HepG2 (cell line): ENCODE data around the gene NEK7. TPM values are rescaled to one million over a fixed set of nuclear protein-coding genes. Genes with fewer than 3 reads are reported as not detected.

Source experiments
- ARNT2 ChIP-seq: sonication (generic); formaldehyde crosslinking; IDR thresholded peaks from 2 replicates; pipeline ENCODE4 v1.8.0; 2022; ENCODE audit warnings: mild to moderate bottlenecking, low read depth, missing genetic modification reagents, moderate library complexity
- CHD4 ChIP-seq: fragments of 200-600 bp; sonication (generic); IDR thresholded peaks from 2 replicates; pipeline ENCODE4 v1.7.0; 2017; ENCODE audit warnings: mild to moderate bottlenecking, low read length, borderline replicate concordance
- FOXA1 ChIP-seq, 2 experiments: fragments of 450-650 bp in 1 of 2; sonication (generic) in 1 of 2; formaldehyde crosslinking in 1 of 2; IDR thresholded peaks; 2 replicates each; pipeline versions ENCODE4 v1.4.0 to v1.6.1; 2016 to 2020; ENCODE audit warnings: missing genetic modification reagents in 1 of 2
- GATAD2A ChIP-seq: IDR thresholded peaks from 2 replicates; pipeline ENCODE4 v1.6.1; 2016
- GRHL1 ChIP-seq: sonication (generic); formaldehyde crosslinking; conservative IDR thresholded peaks from 2 replicates; pipeline ENCODE4 v1.8.0; 2022; ENCODE audit warnings: missing genetic modification reagents
- HMG20B ChIP-seq: conservative IDR thresholded peaks from 2 replicates; pipeline ENCODE4 v1.6.1; 2016; ENCODE audit warnings: missing genetic modification reagents, missing compliant biosample characterization
- HNF1B ChIP-seq: sonication (generic); formaldehyde crosslinking; IDR thresholded peaks from 2 replicates; pipeline ENCODE4 v1.5.1; 2020; ENCODE audit warnings: mild to moderate bottlenecking, moderate library complexity, missing genetic modification reagents
- NFE2L2 ChIP-seq: fragments of 150-350 bp; IDR thresholded peaks from 2 replicates; pipeline ENCODE4 v1.6.1; 2014; ENCODE audit warnings: low read length
- PCBP2 ChIP-seq: fragments of 200-400 bp; formaldehyde crosslinking; optimal IDR thresholded peaks from 2 replicates; pipeline ENCODE3; 2018; ENCODE audit warnings: low read length, low read depth; ENCODE audit not compliant: poor library complexity, severe bottlenecking
- PTBP1 ChIP-seq: fragments of 200-400 bp; formaldehyde crosslinking; IDR thresholded peaks from 2 replicates; pipeline ENCODE4 v1.6.1; 2018; ENCODE audit warnings: low read length, low read depth; ENCODE audit not compliant: poor library complexity, severe bottlenecking
- REL ChIP-seq: sonication (generic); formaldehyde crosslinking; conservative IDR thresholded peaks from 2 replicates; pipeline ENCODE4 v1.8.0; 2022; ENCODE audit warnings: mild to moderate bottlenecking, missing genetic modification reagents, moderate library complexity
- SNAPC2 ChIP-seq: sonication (generic); formaldehyde crosslinking; IDR thresholded peaks from 2 replicates; pipeline ENCODE4 v1.8.1; 2022; ENCODE audit warnings: mild to moderate bottlenecking, missing genetic modification reagents
- ZFP1 ChIP-seq: IDR thresholded peaks from 2 replicates; pipeline ENCODE4 v1.6.1; 2016
- ZNF460 ChIP-seq: sonication (generic); formaldehyde crosslinking; IDR thresholded peaks from 2 replicates; pipeline ENCODE4 v1.5.1; 2020; ENCODE audit warnings: missing genetic modification reagents, mild to moderate bottlenecking, borderline replicate concordance
- ZNF564 ChIP-seq: sonication (generic); formaldehyde crosslinking; IDR thresholded peaks from 2 replicates; pipeline ENCODE4 v1.8.1; 2023; ENCODE audit warnings: mild to moderate bottlenecking, missing genetic modification reagents
- ZNF598 ChIP-seq: sonication (generic); formaldehyde crosslinking; IDR thresholded peaks from 2 replicates; pipeline ENCODE4 v1.5.1; 2020; ENCODE audit warnings: mild to moderate bottlenecking, missing genetic modification reagents, borderline replicate concordance
- ZNF639 ChIP-seq: conservative IDR thresholded peaks from 2 replicates; pipeline ENCODE4 v1.6.1; 2018; ENCODE audit warnings: missing genetic modification reagents
- polyA plus RNA-seq, 8 experiments: library from polyadenylated mRNA; depleted of rRNA in 3 of 8; stranded (reverse) in 7 of 8; unstranded in 1 of 8; fragments of >200 nt; fragmentation: Illumina TruSeq in 4 of 8; extraction: Trizol in 4 of 8; gene quantifications; 2 replicates each; pipeline versions ENCODE4 v1.2.1 to v1.2.3, GENCODE V29; 2011 to 2016; ENCODE audit warnings: low read depth in 4 of 8, missing spikeins in 1 of 8, mixed read lengths in 1 of 8; ENCODE audit not compliant: insufficient read depth in 1 of 8
- total RNA-seq, 5 experiments: library from RNA; depleted of rRNA; stranded (reverse); fragments of >200 nt; fragmentation: Illumina TruSeq; extraction: Trizol; gene quantifications; 2 replicates each; pipeline ENCODE4 v1.2.3, GENCODE V29; 2016; ENCODE audit warnings: low read depth in 1 of 5
- TF ChIP-seq, protein P1 (sequence below): sonication (generic); formaldehyde crosslinking; IDR thresholded peaks from 2 replicates; pipeline ENCODE4 v1.5.1; 2020; ENCODE audit warnings: missing genetic modification reagents, mild to moderate bottlenecking, borderline replicate concordance
- TF ChIP-seq, protein P2 (sequence below): sonication (generic); formaldehyde crosslinking; IDR thresholded peaks from 2 replicates; pipeline ENCODE4 v1.4.0; 2020; ENCODE audit warnings: missing genetic modification reagents, borderline replicate concordance

The NEK7 gene
- total and polyA plus RNA-seq, 2 of the 13 experiments (the other 11 are each of a cell fraction or from before 2014, with no cell fraction given) = 18.1 to 19.2 TPM

DNA sequence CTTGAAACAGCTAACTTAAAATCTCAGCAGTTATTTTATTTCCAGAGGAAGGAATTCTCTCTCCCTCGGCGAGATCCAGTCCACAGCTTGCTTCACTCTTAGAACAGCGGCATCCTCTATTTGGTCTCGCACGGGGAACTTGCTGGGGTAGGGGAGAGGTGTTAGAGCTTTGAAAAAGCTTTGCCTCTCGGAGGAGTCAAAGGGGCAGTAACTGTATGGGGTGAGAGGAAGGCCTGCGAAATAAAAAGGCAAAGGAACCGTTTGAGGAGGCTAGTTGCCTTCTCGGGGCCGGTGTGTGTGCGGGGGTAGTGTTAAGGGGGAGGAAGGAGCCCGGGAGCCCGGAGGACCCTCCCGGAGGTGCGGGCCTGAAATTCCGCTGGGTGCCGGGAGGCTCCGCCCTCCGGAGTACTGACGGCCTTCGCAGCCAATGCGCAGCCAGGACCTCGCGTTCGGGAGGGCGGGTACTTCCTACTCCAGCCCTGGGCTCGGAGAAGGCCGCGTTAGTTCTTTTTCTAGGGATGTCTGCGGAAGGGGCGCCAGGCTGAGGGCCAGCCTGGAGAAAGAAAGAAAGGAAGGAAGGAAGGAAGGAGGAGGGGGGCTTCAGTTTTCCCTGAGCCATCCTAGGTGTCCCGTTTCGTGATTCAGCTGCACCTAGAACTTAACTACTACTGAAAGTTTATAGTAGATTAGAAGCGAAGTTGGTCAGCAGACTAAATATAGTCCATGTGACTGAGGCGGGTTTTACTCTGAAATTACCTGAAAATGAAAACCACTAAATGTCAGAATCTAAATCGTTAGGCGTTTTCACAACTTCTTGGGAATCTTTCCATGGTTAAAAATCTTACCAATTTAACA is 2.2 kb downstream of the NEK7 start (continued):
- TF ChIP-seq GRHL1 (CRISPR knock-in tag) (no peak), CHD4 (no peak), REL (CRISPR knock-in tag) (no peak), ZNF460 (CRISPR knock-in tag) (no peak), HMG20B (CRISPR knock-in tag) (0 out of 2 replicates have a peak, but pooled peaks have one; percentile 18), NFE2L2 (no peak), PTBP1 (no peak), ZNF639 (CRISPR knock-in tag) (no peak), ARNT2 (CRISPR knock-in tag) (no peak; the same call in 1 of the 2 replicates), HNF1B (no peak), ZNF564 (CRISPR knock-in tag) (no peak), ZFP1 (CRISPR knock-in tag) (no peak), PCBP2 (no peak), FOXA1 (IDR thresholded peaks at IDR 0.05) (no peak), FOXA1 (CRISPR knock-in tag; IDR thresholded peaks at IDR 0.05) (no peak), GATAD2A (peak; percentile 60), SNAPC2 (CRISPR knock-in tag) (no peak), ZNF598 (CRISPR knock-in tag) (no peak)
- TF ChIP-seq, protein P1, sequence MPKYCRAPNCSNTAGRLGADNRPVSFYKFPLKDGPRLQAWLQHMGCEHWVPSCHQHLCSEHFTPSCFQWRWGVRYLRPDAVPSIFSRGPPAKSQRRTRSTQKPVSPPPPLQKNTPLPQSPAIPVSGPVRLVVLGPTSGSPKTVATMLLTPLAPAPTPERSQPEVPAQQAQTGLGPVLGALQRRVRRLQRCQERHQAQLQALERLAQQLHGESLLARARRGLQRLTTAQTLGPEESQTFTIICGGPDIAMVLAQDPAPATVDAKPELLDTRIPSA = no peak
- TF ChIP-seq, protein P2, sequence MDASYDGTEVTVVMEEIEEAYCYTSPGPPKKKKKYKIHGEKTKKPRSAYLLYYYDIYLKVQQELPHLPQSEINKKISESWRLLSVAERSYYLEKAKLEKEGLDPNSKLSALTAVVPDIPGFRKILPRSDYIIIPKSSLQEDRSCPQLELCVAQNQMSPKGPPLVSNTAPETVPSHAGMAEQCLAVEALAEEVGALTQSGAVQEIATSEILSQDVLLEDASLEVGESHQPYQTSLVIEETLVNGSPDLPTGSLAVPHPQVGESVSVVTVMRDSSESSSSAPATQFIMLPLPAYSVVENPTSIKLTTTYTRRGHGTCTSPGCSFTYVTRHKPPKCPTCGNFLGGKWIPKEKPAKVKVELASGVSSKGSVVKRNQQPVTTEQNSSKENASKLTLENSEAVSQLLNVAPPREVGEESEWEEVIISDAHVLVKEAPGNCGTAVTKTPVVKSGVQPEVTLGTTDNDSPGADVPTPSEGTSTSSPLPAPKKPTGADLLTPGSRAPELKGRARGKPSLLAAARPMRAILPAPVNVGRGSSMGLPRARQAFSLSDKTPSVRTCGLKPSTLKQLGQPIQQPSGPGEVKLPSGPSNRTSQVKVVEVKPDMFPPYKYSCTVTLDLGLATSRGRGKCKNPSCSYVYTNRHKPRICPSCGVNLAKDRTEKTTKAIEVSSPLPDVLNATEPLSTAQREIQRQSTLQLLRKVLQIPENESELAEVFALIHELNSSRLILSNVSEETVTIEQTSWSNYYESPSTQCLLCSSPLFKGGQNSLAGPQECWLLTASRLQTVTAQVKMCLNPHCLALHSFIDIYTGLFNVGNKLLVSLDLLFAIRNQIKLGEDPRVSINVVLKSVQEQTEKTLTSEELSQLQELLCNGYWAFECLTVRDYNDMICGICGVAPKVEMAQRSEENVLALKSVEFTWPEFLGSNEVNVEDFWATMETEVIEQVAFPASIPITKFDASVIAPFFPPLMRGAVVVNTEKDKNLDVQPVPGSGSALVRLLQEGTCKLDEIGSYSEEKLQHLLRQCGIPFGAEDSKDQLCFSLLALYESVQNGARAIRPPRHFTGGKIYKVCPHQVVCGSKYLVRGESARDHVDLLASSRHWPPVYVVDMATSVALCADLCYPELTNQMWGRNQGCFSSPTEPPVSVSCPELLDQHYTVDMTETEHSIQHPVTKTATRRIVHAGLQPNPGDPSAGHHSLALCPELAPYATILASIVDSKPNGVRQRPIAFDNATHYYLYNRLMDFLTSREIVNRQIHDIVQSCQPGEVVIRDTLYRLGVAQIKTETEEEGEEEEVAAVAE (CRISPR knock-in tag) = peak; percentile 46; the same call in 1 of the 2 replicates
